GM19324 (cell line): ENCODE measurements around the gene RAC2.

Source experiments
- ATAC-seq: cut with Tn5 transposase; IDR thresholded peaks from one replicate; pipeline ENCODE4 v1.9.1; 2021; ENCODE audit warnings: mild to moderate bottlenecking, moderate library complexity; ENCODE audit not compliant: unreplicated experiment, low FRiP score

The RAC2 gene

GRCh38 chr22:37193629-37194191, 50.4 kb downstream of the RAC2 start:
- ATAC-seq = no peak

- no peak for ATAC-seq
Measured at GRCh38 chr22:37192741-37193140, 51.3 kb downstream of the RAC2 start.

GRCh38 chr22:37192204-37192603, 51.9 kb downstream of the RAC2 start:
- ATAC-seq = no peak

DNA sequence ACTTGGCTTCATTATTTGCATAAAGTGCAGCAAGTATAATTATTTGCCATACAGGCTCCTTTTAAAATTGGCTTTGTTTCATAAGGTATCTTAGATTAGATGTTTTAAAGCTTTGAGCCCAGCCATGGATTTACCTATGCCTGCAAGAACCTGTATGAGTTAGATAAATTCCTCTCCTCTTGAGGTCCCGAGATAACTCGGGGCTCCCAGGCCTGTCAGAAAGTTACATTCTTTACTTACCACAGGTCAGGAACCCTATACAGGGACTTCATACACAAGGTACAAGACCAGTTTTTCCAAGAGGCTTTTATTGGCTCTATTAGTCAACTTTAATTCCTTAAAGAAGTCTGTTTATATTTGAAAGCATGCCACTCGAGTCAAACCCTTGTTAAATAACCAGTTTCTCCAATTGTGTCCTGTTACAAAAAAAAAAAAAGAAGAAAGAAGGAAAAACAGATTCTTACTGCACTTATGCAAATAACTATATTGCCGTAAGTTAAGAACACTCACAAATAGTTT, 53.7 kb downstream of the RAC2 start:
- ATAC-seq = no peak

GRCh38 chr22:37188901-37189466, 55.1 kb downstream of the RAC2 start:
- no peak for ATAC-seq

GRCh38 chr22:37187891-37188761, 55.9 kb downstream of the RAC2 start, which contains the start of gene C1QTNF6:
Gene C1QTNF6, minus strand, starts transcription at chr22:37188247. Its CDS starts 34 bp downstream, at chr22:37188213.
- no peak for ATAC-seq

DNA sequence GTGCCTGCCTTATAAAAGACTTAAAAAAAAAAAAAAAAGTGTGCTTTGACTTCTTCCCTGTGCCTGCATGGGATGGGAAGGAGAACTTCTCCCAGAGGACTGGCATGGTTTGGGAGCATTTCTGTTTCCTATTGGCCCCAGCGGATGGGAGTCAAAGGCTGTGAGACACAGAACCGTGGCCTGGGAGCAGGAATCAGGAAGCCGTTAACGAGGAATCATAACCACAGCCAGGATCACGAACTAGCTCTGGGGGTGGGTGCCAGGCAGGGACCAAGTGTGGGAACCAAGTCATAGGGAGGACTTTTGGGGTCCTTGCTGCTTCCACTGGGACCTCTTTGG, 56.5 kb downstream of the RAC2 start:
- no peak for ATAC-seq

GRCh38 chr22:37186997-37187522, 57.0 kb downstream of the RAC2 start:
- ATAC-seq = no peak

GRCh38 chr22:37186228-37186996, 57.7 kb downstream of the RAC2 start:
- no peak for ATAC-seq

- ATAC-seq = no peak
Measured at GRCh38 chr22:37185646-37186227, 58.3 kb downstream of the RAC2 start.

GRCh38 chr22:37184816-37185541, 59.1 kb downstream of the RAC2 start:
- no peak for ATAC-seq

DNA sequence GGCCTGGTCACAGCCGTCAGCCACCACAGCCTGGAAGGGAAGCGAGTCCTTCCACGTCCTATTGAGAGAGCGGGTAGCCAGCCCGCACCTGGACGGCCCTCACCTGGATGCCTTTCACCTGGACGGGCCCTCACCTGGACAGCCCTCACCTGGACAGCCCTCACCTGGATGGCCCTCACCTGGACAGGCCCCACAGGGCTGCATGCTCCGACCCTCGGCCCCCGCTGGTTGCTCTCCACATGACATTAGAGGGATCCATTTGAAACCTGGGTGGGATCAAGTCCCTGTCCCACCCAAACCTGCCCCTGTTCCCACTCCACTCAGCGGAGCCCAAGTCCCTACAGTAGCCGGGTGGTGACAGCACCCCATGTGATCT, 59.7 kb downstream of the RAC2 start:
- no peak for ATAC-seq

- ATAC-seq = no peak
Measured at GRCh38 chr22:37183432-37184379, 60.4 kb downstream of the RAC2 start.

GRCh38 chr22:37182949-37183245, 61.2 kb downstream of the RAC2 start:
- ATAC-seq = no peak

- ATAC-seq = no peak
Measured at GRCh38 chr22:37182101-37182948, 61.7 kb downstream of the RAC2 start.

GRCh38 chr22:37181681-37182080, 62.4 kb downstream of the RAC2 start:
- ATAC-seq = no peak

- no peak for ATAC-seq
Measured at GRCh38 chr22:37180531-37181231, 63.4 kb downstream of the RAC2 start.
